ENCODE measurements around the gene MAML2.

DNA sequence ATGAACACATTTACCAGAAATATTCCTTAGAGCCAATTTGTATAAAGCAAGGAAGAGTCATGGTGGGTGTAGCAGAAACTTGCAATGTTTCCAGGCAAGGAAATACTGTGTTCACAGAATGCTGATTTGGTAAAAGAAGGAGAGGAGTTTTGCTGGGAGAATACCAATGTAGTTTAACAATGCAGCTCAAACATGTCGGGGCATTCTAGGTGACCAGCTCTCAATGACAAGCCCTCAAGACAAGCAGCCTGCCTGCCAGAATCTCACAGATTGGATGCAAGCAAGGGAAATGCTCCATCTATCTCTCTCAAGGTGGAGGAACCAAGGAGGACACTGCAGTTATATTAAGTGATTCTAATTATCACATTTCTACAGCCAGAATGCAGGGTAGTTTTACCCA lies 190.4 kb downstream of the MAML2 start:
- TF ChIP-seq CTCF (IDR thresholded peaks at IDR 0.05; ENCODE audit: insufficient read depth, low read length) (no peak), GABPA (IDR thresholded peaks at IDR 0.05; ENCODE audit: low read depth) (no peak), POLR2AphosphoS5 (IDR thresholded peaks at IDR 0.05; ENCODE audit: low read depth) (no peak)

All from HL-60 (cell line).